H7 (cell line): ENCODE measurements around the gene CLPTM1L. TPM values are rescaled to one million over a fixed set of nuclear protein-coding genes. Genes with fewer than 3 reads are reported as not detected.
"Not testable (repeated sequence)": the region's sequence is repeated elsewhere in the genome, so short reads cannot be mapped to it uniquely, and the experiment has no call there.

ENCODE experiments used
- DNase-seq: peaks from one replicate; pipeline ENCODE4 v3.0.0; 2012
- H3K27me3 ChIP-seq: 2 replicates; pipeline ENCODE4 v1.6.0; 2011; ENCODE audit warnings: mild to moderate bottlenecking, low read length; ENCODE audit not compliant: control insufficient read depth, insufficient read depth
- H3K36me3 ChIP-seq: replicated peaks from 2 replicates; pipeline ENCODE4 v1.5.1; 2011; ENCODE audit warnings: low read length; ENCODE audit not compliant: control insufficient read depth, insufficient read depth
- H3K4me3 ChIP-seq: 2 replicates; pipeline ENCODE4 v1.5.1; 2011; ENCODE audit warnings: low read depth, mild to moderate bottlenecking, control low read depth, low read length, moderate library complexity; ENCODE audit not compliant: insufficient read depth
- total RNA-seq: library from RNA; depleted of rRNA; stranded (reverse); fragments of >200 nt; shearing (Covaris generic); gene quantifications from 2 replicates; pipeline ENCODE4 v1.2.3, GENCODE V29; 2014

CLPTM1L gene
- total RNA-seq, 1 experiment from 2014 or later = 173 TPM

DNA sequence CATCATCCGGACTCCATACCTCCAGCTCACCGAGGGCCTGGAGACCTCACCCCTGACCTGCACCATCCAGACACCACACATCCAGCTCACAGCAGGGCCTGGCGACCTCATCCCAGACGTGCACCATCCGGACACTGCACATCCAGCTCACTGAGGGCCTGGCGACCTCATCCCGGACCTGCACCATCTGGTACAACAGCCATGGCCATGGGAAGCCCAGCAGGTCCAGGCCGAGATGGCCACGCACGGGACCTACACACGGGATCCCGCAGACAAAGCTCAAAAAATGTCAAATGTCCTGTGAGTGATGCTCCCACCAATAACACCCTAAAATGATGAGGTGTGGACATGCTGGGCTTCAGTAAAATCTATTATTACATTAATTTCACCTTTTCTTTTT lies 59.8 kb downstream of the CLPTM1L start:
- Histone ChIP-seq H3K36me3 (no peaks in the 10 kb centered on the region; the same call in none of the 2 replicates), H3K4me3 (no peak overlapping the region), H3K27me3 (no peaks in the 10 kb centered on the region)
- no peak for DNase-seq

DNA sequence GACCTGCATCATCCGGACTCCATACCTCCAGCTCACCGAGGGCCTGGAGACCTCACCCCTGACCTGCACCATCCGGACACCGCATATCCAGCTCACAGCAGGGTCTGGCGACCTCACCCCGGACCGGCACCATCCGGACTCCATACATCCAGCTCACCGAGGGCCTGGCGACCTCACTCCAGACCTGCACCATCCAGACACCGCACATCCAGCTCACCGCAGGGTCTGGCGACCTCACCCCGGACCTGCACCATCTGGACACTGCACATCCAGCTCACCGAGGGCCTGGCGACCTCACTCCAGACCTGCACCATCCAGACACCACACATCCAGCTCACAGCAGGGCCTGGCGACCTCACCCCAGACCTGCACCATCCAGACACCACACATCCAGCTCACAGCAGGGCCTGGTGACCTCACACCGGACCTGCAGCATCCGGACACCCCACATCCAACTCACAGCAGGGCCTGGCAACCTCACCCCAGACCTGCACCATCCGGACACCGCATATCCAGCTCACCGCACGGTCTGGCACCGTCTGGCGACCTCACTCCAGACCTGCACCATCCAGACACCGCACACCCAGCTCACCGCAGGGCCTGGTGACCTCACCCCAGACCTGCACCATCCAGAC lies 60.4 kb downstream of the CLPTM1L start:
- H3K27me3 ChIP-seq, H3K36me3 ChIP-seq, DNase-seq, H3K4me3 ChIP-seq: not testable (repeated sequence)

DNA sequence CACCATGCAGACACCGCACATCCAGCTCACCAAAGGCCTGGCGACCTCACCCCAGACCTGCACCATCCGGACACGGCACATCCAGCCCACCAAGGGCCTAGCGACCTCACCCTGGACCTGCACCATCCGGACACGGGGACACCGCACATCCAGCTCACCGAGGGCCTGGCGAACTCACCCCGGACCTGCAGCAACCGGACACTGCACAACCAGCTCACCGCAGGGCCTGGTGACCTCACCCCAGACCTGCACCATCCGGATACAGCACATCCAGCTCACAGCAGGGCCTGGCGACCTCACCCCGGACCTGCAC lies 61.2 kb downstream of the CLPTM1L start:
- H3K36me3 ChIP-seq, DNase-seq, H3K4me3 ChIP-seq, H3K27me3 ChIP-seq: not testable (repeated sequence)

DNA sequence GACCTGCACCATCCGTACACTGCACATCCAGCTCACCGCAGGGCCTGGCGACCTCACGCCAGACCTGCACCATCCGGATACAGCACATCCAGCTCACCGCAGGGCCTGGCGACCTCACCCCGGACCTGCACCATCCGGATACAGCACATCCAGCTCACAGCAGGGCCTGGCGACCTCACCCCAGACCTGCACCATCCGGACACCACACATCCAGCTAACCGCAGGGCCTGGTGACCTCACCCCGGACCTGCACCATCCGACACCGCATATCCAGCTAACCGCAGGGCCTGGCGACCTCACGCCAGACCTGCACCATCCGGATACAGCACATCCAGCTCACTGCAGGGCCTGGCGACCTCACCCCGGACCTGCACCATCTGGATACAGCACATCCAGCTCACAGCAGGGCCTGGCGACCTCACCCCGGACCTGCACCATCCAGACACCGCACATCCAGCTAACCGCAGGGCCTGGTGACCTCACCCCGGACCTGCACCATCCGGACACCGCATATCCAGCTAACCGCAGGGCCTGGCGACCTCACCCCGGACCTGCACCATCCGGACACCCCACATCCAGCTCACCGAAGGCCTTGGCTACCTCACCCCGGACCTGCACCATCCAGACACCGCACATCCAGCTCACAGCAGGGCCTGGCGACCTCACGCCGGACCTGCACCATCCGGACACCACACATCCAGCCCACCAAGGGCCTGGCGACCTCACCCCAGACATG lies 61.7 kb downstream of the CLPTM1L start:
- H3K27me3 ChIP-seq, H3K36me3 ChIP-seq, DNase-seq, H3K4me3 ChIP-seq: not testable (repeated sequence)

DNA sequence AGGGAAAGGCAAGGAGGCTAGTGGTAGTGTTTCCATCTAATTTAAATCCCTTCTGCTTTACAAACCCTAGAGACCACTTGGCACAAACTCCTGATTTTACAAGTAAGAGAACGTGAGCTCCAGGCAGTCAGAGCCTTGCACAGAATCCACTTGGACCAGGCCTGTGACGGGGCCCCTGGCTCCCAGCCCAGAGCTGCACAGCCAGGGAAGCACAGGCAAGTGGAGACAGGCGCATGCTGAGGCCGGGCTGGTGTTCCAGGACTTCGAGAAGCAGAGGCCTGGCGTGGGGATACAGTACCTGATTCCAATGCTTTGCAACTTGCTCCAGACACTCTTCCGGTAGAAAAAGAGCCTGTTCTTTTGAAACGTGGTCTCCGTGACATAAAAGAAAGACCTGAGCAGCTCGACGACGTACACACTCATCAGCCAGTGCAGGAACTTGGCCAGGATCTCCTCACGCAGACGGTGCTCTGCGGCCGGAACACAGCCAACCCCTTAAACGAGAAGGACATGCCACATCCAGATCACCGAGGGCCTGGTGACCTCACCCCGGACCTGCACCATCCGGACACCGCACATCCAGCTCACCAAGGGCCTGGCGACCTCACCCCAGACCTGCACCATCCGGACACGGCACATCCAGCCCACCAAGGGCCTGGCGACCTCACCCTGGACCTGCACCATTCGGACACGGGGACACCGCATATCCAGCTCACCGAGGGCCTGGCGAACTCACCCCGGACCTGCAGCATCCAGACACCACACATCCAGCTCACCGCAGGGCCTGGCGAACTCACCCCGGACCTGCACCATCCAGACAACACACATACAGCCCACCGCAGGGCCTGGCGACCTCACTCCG lies 62.5 kb downstream of the CLPTM1L start:
- no peak for DNase-seq
- Histone ChIP-seq H3K36me3 (peaks cover 5% of the 10 kb centered on the region), H3K4me3 (no peak overlapping the region), H3K27me3 (no peaks in the 10 kb centered on the region)

DNA sequence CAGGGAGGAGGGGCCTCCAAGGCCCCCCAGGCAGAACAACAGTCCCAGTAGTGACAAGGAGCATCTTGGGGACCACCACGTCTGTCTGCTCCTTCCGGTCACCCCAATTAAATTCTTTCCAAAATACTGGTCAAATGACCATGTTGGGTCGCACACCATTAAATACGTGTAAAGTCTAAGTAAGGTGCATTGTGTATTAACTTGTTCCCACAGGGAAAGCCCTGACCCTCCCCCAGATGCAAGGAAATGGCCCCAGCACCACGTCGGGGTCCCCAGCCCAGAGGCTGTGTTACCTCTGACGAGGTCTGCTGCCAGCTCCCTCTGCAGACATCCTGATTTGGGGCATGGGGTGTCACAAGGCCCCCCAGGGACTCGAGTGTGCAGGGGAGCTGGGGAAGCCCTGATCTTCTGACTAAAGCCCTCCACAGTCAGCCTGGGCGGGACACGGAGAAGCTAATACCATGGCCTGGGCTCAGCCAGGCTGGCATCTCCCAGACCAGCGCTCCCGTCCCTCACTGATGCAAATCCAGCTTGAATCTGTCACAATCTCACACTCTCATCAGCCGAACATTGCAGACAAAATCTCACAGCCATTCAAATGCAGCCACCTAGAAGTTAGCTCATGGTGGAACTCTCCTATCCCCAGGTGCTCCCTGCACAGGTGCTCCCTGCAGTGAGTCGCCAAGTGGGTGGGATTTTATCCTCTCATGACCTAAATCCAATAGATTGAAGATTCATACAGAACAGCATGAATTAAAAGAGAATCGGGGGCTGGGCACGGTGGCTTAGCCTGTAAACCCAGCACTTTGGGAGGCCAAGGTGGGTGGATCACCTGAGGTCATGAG lies 63.6 kb downstream of the CLPTM1L start:
- DNase-seq = no peak
- peaks cover 5% of the 10 kb centered on the region for H3K36me3 ChIP-seq
- H3K27me3 ChIP-seq = no peaks in the 10 kb centered on the region
- no peak overlapping the region for H3K4me3 ChIP-seq

DNA sequence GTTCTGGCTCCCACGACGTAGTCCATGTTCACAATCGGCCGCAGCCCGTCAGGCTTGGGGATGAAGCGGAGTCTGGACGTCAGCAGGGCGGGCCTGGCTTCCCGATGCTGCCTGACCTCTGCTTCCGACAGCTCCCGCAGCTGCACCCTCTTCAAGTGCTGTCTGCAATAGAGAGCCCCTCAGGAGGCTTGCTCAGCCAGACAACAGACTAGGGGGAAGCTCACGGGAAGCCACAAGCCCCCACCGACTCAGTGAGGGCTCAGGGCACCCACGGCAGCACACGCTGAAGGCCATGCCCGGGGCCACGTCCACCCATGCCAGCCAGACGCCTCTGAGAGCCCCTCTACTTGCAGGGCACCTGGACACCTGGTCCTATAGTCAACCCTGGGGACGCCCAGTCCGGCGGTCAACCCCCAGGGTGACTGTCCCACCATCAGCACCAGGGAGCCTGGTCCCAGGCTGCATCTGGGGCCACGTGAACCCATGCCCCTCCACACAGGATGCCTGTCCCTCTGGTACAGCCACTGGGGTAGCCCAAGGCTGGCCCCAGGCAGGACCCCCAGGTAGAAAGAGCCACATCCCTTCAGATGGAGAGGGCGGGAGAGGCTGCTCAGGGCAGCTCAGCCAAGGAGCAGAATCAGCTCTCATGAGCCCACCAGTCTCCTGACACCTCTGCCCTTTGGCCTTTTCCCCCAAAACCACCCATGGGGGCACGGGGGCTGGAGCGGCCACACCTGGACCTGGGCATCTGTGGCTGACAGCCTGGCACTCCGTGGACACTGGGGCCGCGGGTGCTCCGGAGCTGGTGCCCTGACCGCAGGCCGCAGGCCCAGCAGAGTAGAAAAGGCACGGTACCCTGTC lies 64.5 kb downstream of the CLPTM1L start:
- no peak for DNase-seq

DNA sequence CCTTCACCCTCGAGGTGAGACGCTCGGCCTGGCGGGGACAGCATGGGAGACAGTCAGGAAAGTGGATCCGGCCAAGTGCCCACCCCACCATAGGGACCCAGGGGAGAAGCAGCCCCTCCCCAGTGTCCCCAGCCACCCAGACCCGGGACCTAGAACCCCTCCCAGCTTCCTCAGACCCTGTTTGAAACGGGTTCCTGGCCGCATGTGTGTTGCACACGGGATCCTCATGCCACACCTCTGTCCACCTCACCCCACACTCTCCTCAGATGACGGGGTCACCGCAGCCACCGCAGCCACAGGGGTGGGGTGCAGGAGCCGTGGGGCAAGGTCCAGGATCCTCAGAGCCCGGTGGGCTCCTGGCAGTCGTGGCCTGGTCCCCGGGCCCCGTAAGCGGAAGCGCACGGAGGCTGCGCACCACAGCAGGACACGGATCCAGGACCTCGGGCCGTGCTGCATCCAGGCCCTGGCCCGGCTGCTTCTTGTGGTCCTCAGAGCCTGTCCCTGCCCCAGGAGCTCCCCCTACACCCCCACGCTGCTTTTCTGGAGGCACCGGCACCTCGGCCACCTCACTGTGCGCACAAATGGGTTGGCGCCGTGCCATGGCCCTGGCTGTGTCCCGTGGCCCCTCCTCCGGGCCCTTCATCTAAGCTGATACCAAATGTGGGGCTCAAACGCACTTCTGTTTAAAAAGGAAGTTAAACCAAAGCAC lies 65.3 kb downstream of the CLPTM1L start:
- Histone ChIP-seq H3K4me3 (no peak overlapping the region), H3K36me3 (peaks cover 5% of the 10 kb centered on the region), H3K27me3 (no peaks in the 10 kb centered on the region)
- DNase-seq = no peak

More for the DNA sequence above, 64.5 kb downstream of the CLPTM1L start:
- Histone ChIP-seq H3K36me3 (peaks cover 5% of the 10 kb centered on the region), H3K4me3 (no peak overlapping the region), H3K27me3 (no peaks in the 10 kb centered on the region)

DNA sequence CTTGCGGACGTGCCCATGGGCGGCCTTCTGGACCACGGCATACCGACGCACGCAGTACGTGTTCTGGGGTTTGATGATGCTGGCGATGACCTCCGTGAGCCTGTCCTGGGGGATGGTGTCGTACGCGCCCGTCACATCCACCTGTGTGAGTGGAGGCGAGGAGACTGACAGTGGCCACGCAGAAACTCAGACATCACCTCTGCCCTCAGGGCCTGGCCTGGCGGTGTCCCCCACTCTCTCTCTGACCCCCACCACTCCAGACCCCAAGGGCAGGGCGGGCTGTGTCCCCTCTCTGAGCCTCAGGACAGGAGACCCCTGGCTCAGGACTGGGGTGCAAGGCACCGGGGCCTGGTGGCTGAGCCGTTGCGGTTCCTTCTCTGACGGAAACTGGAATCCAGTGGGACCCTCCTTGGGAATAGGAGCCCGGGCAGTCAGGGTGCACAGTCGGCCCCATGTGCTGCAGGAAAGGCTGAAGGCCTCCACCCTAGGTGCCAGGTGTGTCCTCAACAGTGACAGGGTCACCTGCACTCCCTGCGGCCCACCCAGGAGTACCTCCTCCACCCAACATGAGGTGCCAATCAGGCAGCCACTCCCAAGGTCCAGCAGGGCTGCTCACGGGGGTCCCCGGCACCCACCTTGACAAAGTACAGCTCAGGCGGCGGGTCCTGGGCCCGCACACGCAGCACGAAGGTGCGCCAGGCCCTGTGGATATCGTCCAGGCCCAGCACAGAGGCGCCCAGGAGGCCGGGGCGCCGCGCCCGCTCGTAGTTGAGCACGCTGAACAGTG lies 66.0 kb downstream of the CLPTM1L start:
- peaks cover 5% of the 10 kb centered on the region for H3K36me3 ChIP-seq
- DNase-seq = no peak
- H3K27me3 ChIP-seq = no peaks in the 10 kb centered on the region
- no peak overlapping the region for H3K4me3 ChIP-seq

DNA sequence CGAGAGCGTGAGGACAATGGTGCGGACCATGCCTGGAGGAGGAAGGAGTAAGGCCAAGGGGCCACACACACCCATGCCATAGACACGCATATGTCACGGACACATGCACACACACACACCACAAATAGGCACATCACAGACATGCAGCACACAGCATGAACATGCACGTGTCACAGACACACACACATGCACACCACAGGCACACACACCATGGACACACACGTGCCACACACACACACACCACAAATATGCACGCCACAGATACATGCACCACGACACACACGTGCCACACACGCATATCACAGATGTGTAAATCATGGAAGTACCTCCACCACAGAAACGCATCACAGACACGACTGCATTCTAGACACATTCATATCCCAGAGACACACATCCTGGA lies 66.7 kb downstream of the CLPTM1L start:
- no peak for DNase-seq
- Histone ChIP-seq H3K27me3 (no peaks in the 10 kb centered on the region), H3K36me3 (peaks cover 5% of the 10 kb centered on the region), H3K4me3 (no peak overlapping the region)

DNA sequence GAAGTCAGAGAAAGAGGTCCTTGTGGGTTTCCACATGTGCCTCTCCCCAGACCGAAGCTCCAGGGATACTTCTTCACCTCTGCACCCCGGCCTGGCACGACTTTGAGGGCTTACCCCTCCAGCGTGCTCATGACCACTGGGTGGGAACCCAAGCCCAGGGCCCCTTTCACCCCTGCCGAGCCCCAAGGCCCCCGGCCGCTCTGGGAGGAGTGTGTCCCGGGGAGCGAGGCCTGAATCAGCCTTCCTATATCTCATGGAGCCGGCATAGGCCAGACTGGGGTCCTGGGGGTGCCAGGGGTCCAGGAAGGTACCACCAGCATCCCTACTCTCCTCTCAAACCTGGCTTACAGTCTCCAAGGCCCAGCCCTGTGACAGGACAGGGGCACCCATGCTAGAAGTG lies 67.1 kb downstream of the CLPTM1L start:
- no peak overlapping the region for H3K4me3 ChIP-seq
- DNase-seq = no peak
- H3K27me3 ChIP-seq = no peaks in the 10 kb centered on the region
- peaks cover 5% of the 10 kb centered on the region for H3K36me3 ChIP-seq

DNA sequence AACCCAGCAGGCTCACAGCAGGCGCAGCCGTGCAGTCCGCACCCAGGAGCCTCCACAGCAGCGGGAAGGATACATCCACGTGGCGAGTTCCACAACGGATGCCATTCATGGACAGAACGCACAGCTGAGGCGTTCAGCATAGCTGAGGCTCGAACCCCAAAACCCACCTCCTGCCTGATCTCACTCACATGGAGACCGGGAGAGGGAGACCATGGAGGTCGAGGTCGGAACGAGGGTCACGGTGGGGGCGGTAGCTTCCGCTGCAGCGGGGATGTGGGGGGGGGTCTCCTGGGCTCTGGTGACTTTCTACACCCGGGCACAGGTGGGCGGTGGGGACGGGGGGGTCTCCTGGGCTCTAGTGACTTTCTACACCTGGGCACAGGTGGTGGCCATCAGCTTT lies 67.6 kb downstream of the CLPTM1L start:
- Histone ChIP-seq H3K36me3 (peaks cover 5% of the 10 kb centered on the region), H3K27me3 (no peaks in the 10 kb centered on the region), H3K4me3 (no peak overlapping the region)
- DNase-seq = no peak
